Keratinocyte (primary cell): Measurements from ENCODE around the gene CUX1. TPM values are rescaled to one million over a fixed set of nuclear protein-coding genes. Genes with fewer than 3 reads are reported as not detected.

Experiments
- DNase-seq: peaks from one replicate; pipeline ENCODE4 v3.0.0-alpha.2; 2011; ENCODE audit warnings: low read depth, missing footprints, low spot score
- FAIRE-seq: peaks from 2 replicates; lab custom pipeline; 2011; peaks lifted over from hg19 to GRCh38; lab: Jason Lieb, UNC
- H2AFZ ChIP-seq: 2 replicates; pipeline ENCODE4 v1.6.0; 2012; ENCODE audit warnings: low read length, control low read depth, inconsistent platforms; ENCODE audit not compliant: control insufficient read depth
- H3K27ac ChIP-seq: 2 replicates; pipeline ENCODE4 v1.5.1; 2011; ENCODE audit warnings: low read length; ENCODE audit not compliant: control insufficient read depth, insufficient read depth
- H3K27me3 ChIP-seq: 3 replicates; pipeline ENCODE4 v1.6.0; 2011; ENCODE audit warnings: low read length; ENCODE audit not compliant: control insufficient read depth, insufficient read depth; ENCODE audit errors: extremely low read depth
- H3K36me3 ChIP-seq, 2 experiments: 2 replicates in 1 of 2; 3 replicates in 1 of 2; pipeline ENCODE4 v1.5.1; 2011; ENCODE audit warnings: low read length in 2 of 2, mild to moderate bottlenecking in 1 of 2; ENCODE audit not compliant: control insufficient read depth in 2 of 2, insufficient read depth in 2 of 2; ENCODE audit errors: extremely low read depth in 1 of 2
- H3K4me1 ChIP-seq: 3 replicates; pipeline ENCODE4 v1.5.1; 2011; ENCODE audit warnings: low read length; ENCODE audit not compliant: control insufficient read depth, insufficient read depth; ENCODE audit errors: extremely low read depth
- H3K4me2 ChIP-seq: 3 replicates; pipeline ENCODE4 v1.6.0; 2011; ENCODE audit warnings: low read depth, low read length; ENCODE audit not compliant: control insufficient read depth, insufficient read depth; ENCODE audit errors: extremely low read depth
- H3K4me3 ChIP-seq, 3 experiments: fragments of 200-600 bp in 1 of 3; sonication (generic) in 1 of 3; 2 replicates in 2 of 3; 3 replicates in 1 of 3; pipeline ENCODE4 v1.5.1; 2011 to 2016; ENCODE audit warnings: low read length in 3 of 3, mild to moderate bottlenecking in 3 of 3, control low read depth in 2 of 3, inconsistent platforms in 1 of 3, low read depth in 1 of 3, mixed read lengths in 1 of 3, mixed run types in 1 of 3, moderate library complexity in 1 of 3; ENCODE audit not compliant: control insufficient read depth in 2 of 3, insufficient read depth in 2 of 3; ENCODE audit errors: extremely low read depth in 1 of 3
- H3K79me2 ChIP-seq: 2 replicates; pipeline ENCODE4 v1.6.0; 2012; ENCODE audit warnings: low read length; ENCODE audit not compliant: control insufficient read depth, insufficient read depth
- H3K9ac ChIP-seq: 3 replicates; pipeline ENCODE4 v1.6.0; 2011; ENCODE audit warnings: low read length; ENCODE audit not compliant: control insufficient read depth, insufficient read depth; ENCODE audit errors: extremely low read depth
- H3K9me1 ChIP-seq: 3 replicates; pipeline ENCODE4 v1.6.0; 2011; ENCODE audit warnings: low read length; ENCODE audit not compliant: control insufficient read depth, insufficient read depth; ENCODE audit errors: extremely low read depth
- H3K9me3 ChIP-seq: 2 replicates; pipeline ENCODE4 v1.5.1; 2012; ENCODE audit warnings: low read depth, low read length; ENCODE audit not compliant: control insufficient read depth
- H4K20me1 ChIP-seq: 3 replicates; pipeline ENCODE4 v1.6.0; 2011; ENCODE audit warnings: low read length; ENCODE audit not compliant: control insufficient read depth, insufficient read depth; ENCODE audit errors: extremely low read depth
- EZH2 ChIP-seq: IDR thresholded peaks from one replicate; pipeline ENCODE4 v1.6.1; 2012; ENCODE audit warnings: inconsistent platforms, mild to moderate bottlenecking, low read length, moderate library complexity
- dilution Hi-C: fragments of 300-500 bp; cut with MboI; formaldehyde crosslinking; loops from one replicate; pipeline ENCODE4 v1.7.0; 2020; ENCODE audit warnings: low sequenced_read_pairs; ENCODE audit not compliant: extremely low pct_ligation_motif_present
- polyA plus RNA-seq, 5 experiments: library from polyadenylated mRNA; depleted of rRNA in 3 of 5; stranded (reverse) in 3 of 5; stranded (forward) in 1 of 5; unstranded in 1 of 5; fragments of >200 nt; gene quantifications; 1 replicate in 1 of 5; 2 replicates in 3 of 5; 3 replicates in 1 of 5; pipeline versions ENCODE4 v1.2.1 to v1.2.3, GENCODE V29; 2011 to 2012; ENCODE audit warnings: missing spikeins in 2 of 5, low read depth in 1 of 5, low replicate concordance in 1 of 5
- TF ChIP-seq, protein P1 (sequence below), 3 experiments: IDR thresholded peaks in 1 of 3; conservative IDR thresholded peaks in 1 of 3; optimal IDR thresholded peaks in 1 of 3; 2 replicates in 2 of 3; 3 replicates in 1 of 3; pipeline versions ENCODE3 to v1.5.1; 2011; ENCODE audit warnings: low read length in 3 of 3, mild to moderate bottlenecking in 3 of 3, moderate library complexity in 2 of 3, control low read depth in 1 of 3, inconsistent platforms in 1 of 3; ENCODE audit not compliant: insufficient read depth in 2 of 3; ENCODE audit errors: extremely low read depth in 1 of 3

CUX1 gene
- polyA plus RNA-seq, 1 donor (not counting 4 experiments of a cell fraction or from before 2014, with no cell fraction given), result 18.3 TPM

DNA sequence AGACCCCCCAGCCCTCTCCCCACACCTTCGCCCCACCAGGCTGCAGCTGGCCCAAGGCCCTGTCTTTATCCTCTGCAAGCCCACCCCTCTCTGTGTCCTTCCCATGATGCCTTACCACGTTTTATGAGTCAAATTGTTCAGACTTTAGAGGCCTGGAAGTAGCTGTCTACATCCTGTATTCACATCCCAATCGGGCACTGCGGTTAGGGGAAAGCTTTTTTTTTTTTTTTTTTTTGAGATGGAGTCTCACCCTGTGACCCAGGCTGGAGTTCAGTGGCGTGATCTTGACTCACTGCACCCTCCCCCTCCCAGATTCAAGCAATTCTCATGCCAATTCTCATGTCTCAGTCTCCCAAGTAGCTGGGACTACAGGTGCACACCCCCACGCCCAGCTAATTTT is 347.7 kb downstream of the CUX1 start:
- DNase-seq (no peak), FAIRE-seq (no peak)
- no peak overlapping the region for H3K9ac ChIP-seq
- H3K79me2 ChIP-seq, result no peaks in the 10 kb centered on the region
- H2AFZ ChIP-seq, result no peak overlapping the region
- dilution Hi-C loops, result no loop called here
- no peak overlapping the region for H3K4me2 ChIP-seq
- TF ChIP-seq EZH2, result no peak
- TF ChIP-seq, protein P1, sequence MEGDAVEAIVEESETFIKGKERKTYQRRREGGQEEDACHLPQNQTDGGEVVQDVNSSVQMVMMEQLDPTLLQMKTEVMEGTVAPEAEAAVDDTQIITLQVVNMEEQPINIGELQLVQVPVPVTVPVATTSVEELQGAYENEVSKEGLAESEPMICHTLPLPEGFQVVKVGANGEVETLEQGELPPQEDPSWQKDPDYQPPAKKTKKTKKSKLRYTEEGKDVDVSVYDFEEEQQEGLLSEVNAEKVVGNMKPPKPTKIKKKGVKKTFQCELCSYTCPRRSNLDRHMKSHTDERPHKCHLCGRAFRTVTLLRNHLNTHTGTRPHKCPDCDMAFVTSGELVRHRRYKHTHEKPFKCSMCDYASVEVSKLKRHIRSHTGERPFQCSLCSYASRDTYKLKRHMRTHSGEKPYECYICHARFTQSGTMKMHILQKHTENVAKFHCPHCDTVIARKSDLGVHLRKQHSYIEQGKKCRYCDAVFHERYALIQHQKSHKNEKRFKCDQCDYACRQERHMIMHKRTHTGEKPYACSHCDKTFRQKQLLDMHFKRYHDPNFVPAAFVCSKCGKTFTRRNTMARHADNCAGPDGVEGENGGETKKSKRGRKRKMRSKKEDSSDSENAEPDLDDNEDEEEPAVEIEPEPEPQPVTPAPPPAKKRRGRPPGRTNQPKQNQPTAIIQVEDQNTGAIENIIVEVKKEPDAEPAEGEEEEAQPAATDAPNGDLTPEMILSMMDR (optimal IDR thresholded peaks at IDR 0.05 in 1 of 3, IDR thresholded peaks at IDR 0.05 in 1 of 3, conservative IDR thresholded peaks at IDR 0.05 in 1 of 3; ENCODE audit: extremely low read depth in 1 of 3, insufficient read depth in 2 of 3, low read length in 3 of 3), result no peak
- no peaks in the 10 kb centered on the region for H3K4me1 ChIP-seq
- H3K27ac ChIP-seq, result no peak overlapping the region
- H3K9me1 ChIP-seq, result no peaks in the 10 kb centered on the region
- H3K4me3 ChIP-seq, result no peak overlapping the region
- H3K27me3 ChIP-seq, result no peaks in the 10 kb centered on the region
- peaks cover 0 to 5% of the 10 kb centered on the region in 2 experiments for H3K36me3 ChIP-seq
- no peaks in the 10 kb centered on the region for H3K9me3 ChIP-seq
- H4K20me1 ChIP-seq, result no peaks in the 10 kb centered on the region

DNA sequence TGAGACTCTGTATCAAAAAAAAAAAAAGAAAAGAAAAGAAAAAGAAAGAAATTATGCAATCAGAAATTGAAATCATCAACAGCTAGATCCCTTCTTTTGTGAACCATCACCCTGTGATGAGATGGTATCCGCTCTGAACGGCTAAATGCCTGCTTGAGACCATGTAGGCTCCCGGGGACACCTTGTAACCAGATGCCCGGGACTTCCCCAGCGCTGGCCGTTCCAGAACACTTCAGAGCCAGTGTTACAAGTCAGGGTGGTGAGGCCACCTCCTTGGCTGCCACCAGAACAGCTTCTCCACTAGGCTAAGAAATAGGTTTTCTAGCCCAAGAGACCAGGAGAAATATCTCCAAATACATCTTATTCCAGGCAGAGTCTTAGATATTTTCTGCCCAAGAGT is 349.8 kb downstream of the CUX1 start:
- dilution Hi-C loops, result no loop called here
- DNase-seq (no peak), FAIRE-seq (no peak)
- Histone ChIP-seq H3K4me3 (no peak overlapping the region), H3K27me3 (no peaks in the 10 kb centered on the region), H3K4me1 (no peaks in the 10 kb centered on the region), H3K9me1 (no peaks in the 10 kb centered on the region), H3K27ac (no peak overlapping the region), H3K9me3 (no peaks in the 10 kb centered on the region), H3K79me2 (no peaks in the 10 kb centered on the region), H3K4me2 (no peak overlapping the region), H3K9ac (no peak overlapping the region), H2AFZ (no peak overlapping the region), H4K20me1 (no peaks in the 10 kb centered on the region), H3K36me3 (peaks cover 0 to 5% of the 10 kb centered on the region in 2 experiments)
- TF ChIP-seq, protein P1 (optimal IDR thresholded peaks at IDR 0.05 in 1 of 3, IDR thresholded peaks at IDR 0.05 in 1 of 3, conservative IDR thresholded peaks at IDR 0.05 in 1 of 3; ENCODE audit: extremely low read depth in 1 of 3, insufficient read depth in 2 of 3, low read length in 3 of 3), result no peak
- no peak for TF ChIP-seq EZH2
